ENCODE results near the gene IRS1.

Gene IRS1

GRCh38 chr2:226813148-226813701, 13.6 kb upstream of the IRS1 start:
- no peak for DNase-seq

- no peak for DNase-seq
Observed at GRCh38 chr2:226803410-226803809, 3.8 kb upstream of the IRS1 start.

GRCh38 chr2:226802573-226802972, 3.0 kb upstream of the IRS1 start:
- DNase-seq: no peak

GRCh38 chr2:226800941-226801784, 1.5 kb upstream of the IRS1 start:
- DNase-seq: peak; percentile 86

- DNase-seq: no peak
Observed at GRCh38 chr2:226799976-226800940, 638 bp upstream of the IRS1 start.

- DNase-seq: peak; percentile 60
Observed at GRCh38 chr2:226798422-226799210, 1.0 kb downstream of the IRS1 start.

DNA sequence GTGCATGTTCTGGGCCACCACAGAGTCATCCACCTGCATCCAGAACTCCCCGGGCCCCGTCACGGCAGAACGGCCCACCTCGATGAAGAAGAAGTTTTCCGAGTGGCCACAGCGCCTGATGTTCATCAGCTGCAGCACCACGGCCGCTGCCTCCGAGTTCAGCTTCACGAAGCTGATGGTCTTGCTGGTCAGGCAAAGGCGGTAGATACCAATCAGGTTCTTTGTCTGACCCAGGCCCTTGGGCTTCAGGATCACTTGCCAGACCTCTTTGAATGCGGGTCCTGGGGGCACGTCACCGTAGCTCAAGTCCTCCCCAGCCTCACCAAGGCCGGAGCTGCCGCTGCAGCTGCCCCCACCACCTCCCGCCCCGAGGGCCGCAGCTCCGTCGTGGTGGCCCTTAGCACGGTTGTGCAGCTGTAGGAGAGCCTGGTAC, 1.6 kb downstream of the IRS1 start:
- no peak for DNase-seq

DNA sequence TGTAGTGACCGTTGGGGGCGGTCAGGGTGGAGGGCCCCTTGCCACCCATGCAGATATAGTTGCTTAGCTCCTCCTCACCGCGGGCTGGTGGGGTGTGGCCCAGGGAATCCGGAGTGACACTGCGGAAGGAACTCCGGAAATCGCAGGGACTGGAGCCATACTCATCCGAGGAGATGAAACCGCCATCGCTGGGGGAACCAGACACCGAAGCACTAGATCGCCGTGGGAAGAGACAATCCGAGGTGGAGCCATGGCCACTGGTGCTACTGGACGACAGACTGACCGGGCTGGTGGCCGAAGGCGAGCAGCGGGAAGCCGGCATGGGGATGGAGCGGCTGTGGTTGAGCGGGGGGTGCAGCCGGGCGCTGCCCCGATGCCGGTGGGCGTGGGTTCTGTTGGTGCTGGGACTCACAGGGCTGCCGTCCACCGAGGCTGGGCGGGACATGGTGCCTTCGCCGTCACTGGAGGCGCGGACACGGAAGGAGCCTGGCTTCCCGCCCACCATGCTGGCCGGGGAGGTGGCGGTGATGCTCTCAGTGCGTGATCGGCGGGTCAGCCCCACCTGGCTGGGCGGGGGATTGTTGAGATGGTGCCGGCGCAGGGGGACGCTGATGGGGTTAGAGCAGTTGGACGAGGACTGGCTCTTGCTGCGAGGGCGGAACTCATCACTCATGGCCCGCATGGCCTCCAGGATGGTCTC, 2.2 kb downstream of the IRS1 start:
- no peak for DNase-seq

GRCh38 chr2:226796840-226797288, 2.8 kb downstream of the IRS1 start:
- DNase-seq: no peak

DNA sequence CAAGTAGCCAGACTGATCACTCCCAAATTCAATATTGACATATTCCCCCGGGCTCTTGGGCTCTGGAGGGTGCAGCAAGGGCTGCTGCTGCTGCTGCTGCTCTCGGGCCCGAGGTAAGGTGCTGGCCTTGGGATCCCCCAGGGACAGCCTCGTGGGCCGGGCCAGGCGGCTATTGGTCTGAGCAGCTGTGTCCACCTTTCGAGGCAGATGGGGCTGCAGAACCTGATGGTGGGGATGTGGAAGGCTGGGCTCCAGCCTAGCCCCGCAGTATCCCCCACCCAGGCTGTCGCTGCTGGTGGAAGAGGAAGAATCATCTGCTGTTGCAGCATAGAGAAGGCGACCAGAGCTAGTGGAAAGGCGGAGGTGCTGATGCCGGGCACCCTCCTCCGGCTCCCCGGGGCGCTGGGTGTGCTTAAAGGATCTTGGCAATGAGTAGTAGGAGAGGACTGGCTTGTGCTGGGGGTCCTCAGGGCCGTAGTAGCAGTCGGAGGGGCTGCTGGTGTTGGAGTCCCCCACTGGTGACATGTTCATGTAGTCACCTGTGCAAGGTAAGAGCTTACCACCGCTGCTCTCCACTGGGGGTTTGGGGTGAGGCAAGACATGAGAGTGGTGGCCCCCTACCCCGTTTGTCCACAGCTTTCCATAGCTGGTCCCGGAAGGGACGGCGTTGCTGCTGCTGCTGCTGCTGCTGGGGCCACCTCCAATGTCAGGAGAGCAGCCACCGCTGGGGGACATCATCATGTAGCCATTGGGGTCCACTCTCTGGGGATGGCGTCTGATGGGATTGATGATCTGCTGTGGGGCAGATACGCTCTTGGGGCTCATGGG, 3.4 kb downstream of the IRS1 start:
- DNase-seq: no peak

GRCh38 chr2:226795281-226796011, 4.2 kb downstream of the IRS1 start:
- no peak for DNase-seq

- DNase-seq: no peak
Observed at GRCh38 chr2:226794751-226795171, 4.9 kb downstream of the IRS1 start.

- no peak for DNase-seq
Observed at GRCh38 chr2:226794196-226794661, 5.4 kb downstream of the IRS1 start.

DNA sequence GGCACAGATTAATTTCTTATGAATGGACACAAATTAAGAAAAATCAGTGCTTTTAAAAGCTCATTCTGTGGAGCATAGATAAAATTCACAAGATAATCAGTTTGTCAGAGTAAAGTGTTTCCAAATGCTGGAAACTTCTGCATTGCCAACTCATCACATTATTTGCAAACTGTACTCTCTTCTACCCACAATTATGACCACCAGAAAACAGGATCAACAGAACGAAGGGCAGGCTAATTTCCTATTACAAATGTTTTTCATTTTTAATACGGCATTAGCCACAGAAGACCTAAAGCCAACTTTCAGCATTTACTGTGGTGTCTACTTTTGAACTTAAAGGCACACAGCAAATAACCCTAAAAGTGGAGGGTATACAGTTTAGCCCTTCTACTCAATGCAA, 6.0 kb downstream of the IRS1 start:
- DNase-seq: no peak

DNA sequence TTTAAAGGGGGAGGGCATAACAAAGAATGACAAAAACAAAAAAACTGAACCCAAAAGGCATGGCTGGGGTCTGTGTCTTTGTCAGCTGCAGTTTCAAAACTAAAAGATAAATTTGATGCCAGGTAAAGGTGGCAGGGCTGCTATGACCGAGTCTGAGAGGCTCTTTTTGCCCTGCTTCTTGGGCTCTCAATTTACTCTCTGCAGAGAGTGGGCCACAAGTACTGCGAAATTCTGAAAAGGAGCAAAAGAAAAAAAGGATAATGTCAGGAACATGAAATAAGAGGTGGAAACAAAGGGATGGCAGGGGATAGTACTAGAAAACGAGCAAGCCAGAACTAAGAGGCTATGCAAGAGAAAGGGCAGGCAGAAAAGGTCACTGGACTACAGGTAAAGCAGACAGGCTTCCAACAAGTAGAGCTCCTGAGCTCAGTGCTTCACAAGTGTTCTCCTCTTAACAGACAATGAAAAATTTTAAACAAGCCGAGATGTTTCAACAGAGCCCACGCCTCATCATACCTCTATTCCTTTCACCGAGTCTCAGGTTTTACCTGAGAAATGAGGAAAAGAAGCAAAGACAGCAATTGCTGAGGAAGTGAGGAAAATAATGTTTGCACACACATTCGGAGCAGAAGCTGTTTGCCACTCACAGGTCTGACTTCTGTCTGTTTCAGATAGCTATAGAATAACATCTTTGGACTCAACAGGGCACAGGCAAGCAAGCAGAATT, 7.3 kb downstream of the IRS1 start:
- DNase-seq: no peak

GRCh38 chr2:226791487-226792081, 8.0 kb downstream of the IRS1 start:
- DNase-seq: peak; percentile 97

- no peak for DNase-seq
Observed at GRCh38 chr2:226791056-226791486, 8.5 kb downstream of the IRS1 start.

DNA sequence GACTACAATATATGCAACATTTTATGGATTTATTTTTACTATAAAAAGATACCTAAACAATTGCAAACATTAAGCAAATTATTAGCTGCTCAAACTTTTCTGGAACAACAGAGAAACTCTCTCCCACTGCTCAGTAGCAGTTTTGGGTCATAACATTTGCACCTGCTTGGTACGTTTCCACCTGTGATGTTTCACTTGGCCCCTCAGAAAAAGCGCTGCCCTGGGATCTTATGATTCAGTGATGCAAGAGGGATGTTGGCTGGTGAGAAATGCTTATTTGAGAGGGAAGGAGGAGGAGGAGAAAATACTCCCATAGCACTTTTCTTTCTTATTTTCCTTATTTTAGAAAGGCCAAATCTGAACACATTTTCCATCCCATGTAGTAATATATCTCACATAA, 9.2 kb downstream of the IRS1 start:
- no peak for DNase-seq

- no peak for DNase-seq
Observed at GRCh38 chr2:226790011-226790410, 9.6 kb downstream of the IRS1 start.
